B cell (primary cell): ENCODE measurements around the gene ARMC5. TPM values are rescaled to one million over a fixed set of nuclear protein-coding genes. Genes with fewer than 3 reads are reported as not detected.
A peak's percentile ranks its signal among the peaks of the same experiment; 100 is the strongest.

Experiments used
- ATAC-seq: fragments of 200-7000 bp; cut with Tn5 transposase; one replicate; pipeline ENCODE4 v1.10.0; 2021; ENCODE audit warnings: low read depth, mild to moderate bottlenecking, moderate number of reproducible peaks, moderate library complexity
- CTCF ChIA-PET: fragments of 350-600 bp; sonication (Branson Sonifier 250); formaldehyde crosslinking; loops from one replicate; lab custom pipeline; 2021; ENCODE audit warnings: antibody characterized with exemption, inconsistent platforms; lab: Charles Lee
- POLR2A ChIA-PET: fragments of 350-600 bp; sonication (Branson Sonifier 250); formaldehyde crosslinking; loops from one replicate; lab custom pipeline; 2021; ENCODE audit warnings: antibody characterized with exemption; lab: Charles Lee
- DNase-seq: peaks from one replicate; pipeline ENCODE4 v3.0.0; 2013
- H2AFZ ChIP-seq: 2 replicates; pipeline ENCODE4 v1.6.1; 2012; ENCODE audit warnings: mild to moderate bottlenecking, low read depth, low read length; ENCODE audit not compliant: insufficient read depth, poor library complexity, severe bottlenecking
- H3K27ac ChIP-seq, 2 donors: 1 replicate in 1 of 2; 2 replicates in 1 of 2; pipeline ENCODE4 v1.5.1; 2012 to 2013; ENCODE audit warnings: low read length in 2 of 2, mild to moderate bottlenecking in 2 of 2, moderate library complexity in 1 of 2
- H3K27me3 ChIP-seq, 4 experiments: fragments of 200-600 bp in 1 of 4; sonication (generic) in 1 of 4; replicated peaks in 1 of 4; 1 replicate in 2 of 4; 2 replicates in 2 of 4; pipeline versions ENCODE4 v1.6.1 to v1.7.0; 2013 to 2016; ENCODE audit warnings: low read length in 3 of 4, mild to moderate bottlenecking in 2 of 4, mixed read lengths in 1 of 4, moderate library complexity in 1 of 4; ENCODE audit not compliant: insufficient read depth in 4 of 4, control insufficient read depth in 3 of 4; ENCODE audit errors: control extremely low read depth in 1 of 4
- H3K36me3 ChIP-seq, 2 experiments: replicated peaks in 1 of 2; 1 replicate in 1 of 2; 2 replicates in 1 of 2; pipeline versions ENCODE4 v1.6.1 to v1.7.1; 2013; ENCODE audit warnings: low read length in 1 of 2; ENCODE audit not compliant: insufficient read depth in 2 of 2, control insufficient read depth in 1 of 2; ENCODE audit errors: control extremely low read depth in 1 of 2, extremely low read depth in 1 of 2
- H3K4me1 ChIP-seq, 2 donors: fragments of 200-600 bp in 1 of 2; sonication (generic) in 1 of 2; 1 replicate in 1 of 2; 2 replicates in 1 of 2; pipeline versions ENCODE4 v1.5.1 to v1.6.1; 2013 to 2017; ENCODE audit warnings: low read length in 2 of 2; ENCODE audit not compliant: control insufficient read depth in 2 of 2, insufficient read depth in 2 of 2
- H3K4me2 ChIP-seq: replicated peaks from 2 replicates; pipeline ENCODE3; 2012; ENCODE audit warnings: mild to moderate bottlenecking, low read depth, low read length; ENCODE audit not compliant: poor library complexity, severe bottlenecking
- H3K4me3 ChIP-seq, 5 experiments: fragments of 200-600 bp in 1 of 5; sonication (generic) in 1 of 5; 1 replicate in 3 of 5; 2 replicates in 2 of 5; pipeline versions ENCODE4 v1.5.1 to v1.7.0; 2011 to 2016; ENCODE audit warnings: low read length in 4 of 5, mild to moderate bottlenecking in 4 of 5, low read depth in 2 of 5, control low read depth in 1 of 5, moderate library complexity in 1 of 5; ENCODE audit not compliant: insufficient read depth in 1 of 5; ENCODE audit errors: control extremely low read depth in 1 of 5, extremely low read depth in 1 of 5
- H3K79me2 ChIP-seq: fragments of 200-600 bp; sonication (generic); one replicate; pipeline ENCODE4 v1.6.0; 2016; ENCODE audit warnings: low read length; ENCODE audit not compliant: control insufficient read depth, insufficient read depth
- H3K9ac ChIP-seq: fragments of 200-600 bp; sonication (generic); 2 replicates; pipeline ENCODE4 v1.6.1; 2017; ENCODE audit warnings: mild to moderate bottlenecking, low read length, moderate library complexity
- H3K9me3 ChIP-seq, 3 donors: one replicate each; pipeline versions ENCODE4 v1.6.1 to v1.7.1; 2013; ENCODE audit warnings: low read length in 2 of 3; ENCODE audit not compliant: control insufficient read depth in 2 of 3, insufficient read depth in 1 of 3; ENCODE audit errors: control extremely low read depth in 1 of 3
- H4K20me1 ChIP-seq: 2 replicates; pipeline ENCODE4 v1.6.0; 2012; ENCODE audit warnings: mild to moderate bottlenecking, low read length; ENCODE audit not compliant: insufficient read depth, control insufficient read depth, poor library complexity, severe bottlenecking
- H3K27ac Mint-ChIP-seq: one replicate; pipeline ENCODE4 v1.8.0; 2021; ENCODE audit warnings: mixed read lengths
- H3K27me3 Mint-ChIP-seq: one replicate; pipeline ENCODE4 v1.8.0; 2021; ENCODE audit warnings: mixed read lengths
- H3K4me1 Mint-ChIP-seq: one replicate; pipeline ENCODE4 v1.8.0; 2021; ENCODE audit warnings: mixed read lengths
- H3K4me3 Mint-ChIP-seq: one replicate; pipeline ENCODE4 v1.8.0; 2021; ENCODE audit warnings: mixed read lengths
- H3K9me3 Mint-ChIP-seq: one replicate; pipeline ENCODE4 v1.8.0; 2022; ENCODE audit warnings: mixed read lengths; ENCODE audit not compliant: insufficient read depth
- EZH2 ChIP-seq: IDR thresholded peaks from 2 replicates; pipeline ENCODE4 v1.6.1; 2012; ENCODE audit warnings: borderline replicate concordance, low read depth, mild to moderate bottlenecking, moderate library complexity, low read length; ENCODE audit not compliant: insufficient read depth, poor library complexity, severe bottlenecking
- WGBS: methylation state at CpG from one replicate; pipeline ENCODE4 v1.1.5; 2013; ENCODE audit warnings: missing lambda C conversion rate; ENCODE audit not compliant: insufficient coverage; 5-methylcytosine and 5-hydroxymethylcytosine counted together
- intact Hi-C: fragments of 100-400 bp; cut with micrococcal nuclease; formaldehyde crosslinking; loops from one replicate; pipeline ENCODE4 v1.10.0; 2022
- polyA plus RNA-seq: library from polyadenylated mRNA; depleted of rRNA; stranded (reverse); fragments of >200 nt; gene quantifications from 2 replicates; pipeline ENCODE4 v1.2.3, GENCODE V29; 2012
- total RNA-seq, 2 donors: library from RNA; stranded (reverse); fragments of 120-200 nt in 1 of 2; gene quantifications; 1 replicate in 1 of 2; 2 replicates in 1 of 2; pipeline versions ENCODE4 v1.2.3 to v1.2.4, GENCODE V29; 2013 to 2022
- TF ChIP-seq, protein P1 (sequence below): fragments of 200-600 bp; IDR thresholded peaks from one replicate; pipeline ENCODE4 v1.8.0; 2022; ENCODE audit warnings: antibody characterized with exemption, mild to moderate bottlenecking

The ARMC5 gene
- total and polyA plus RNA-seq, 2 donors (not counting 1 experiment from before 2014, with no cell fraction given) = 11.7 to 15.4 TPM

DNA sequence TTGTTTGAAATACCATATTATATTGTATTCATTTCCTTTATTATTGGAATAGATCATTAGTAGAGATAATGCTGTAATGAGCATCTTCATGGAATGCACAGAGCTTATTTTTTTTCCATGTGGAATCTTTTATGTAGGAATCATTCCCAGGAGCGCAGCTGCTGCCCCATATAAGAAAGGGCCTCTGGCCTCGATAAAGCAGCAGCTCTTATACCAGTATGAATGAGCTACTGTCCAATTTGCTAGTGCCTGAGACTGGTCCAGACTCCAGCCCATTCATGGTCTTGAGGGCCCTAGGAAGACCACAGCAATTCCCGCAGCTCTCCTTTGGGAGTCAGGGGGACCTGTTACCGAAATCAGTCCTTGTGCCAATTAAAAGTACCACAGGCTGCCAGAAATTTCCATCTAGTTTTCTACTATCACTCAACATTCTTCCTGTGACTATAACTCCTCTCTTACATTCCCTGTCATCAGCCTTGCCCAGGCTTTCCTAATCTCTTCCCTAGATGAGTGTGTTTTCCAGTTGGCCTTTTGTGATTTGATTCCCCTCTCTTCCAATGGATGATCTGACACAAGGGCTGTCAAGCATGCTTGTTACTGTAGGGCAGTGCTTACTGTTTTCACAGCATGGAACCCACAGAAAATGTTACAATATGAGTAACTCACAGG, 18.7 kb upstream of the ARMC5 start:
- Histone ChIP-seq H3K4me1 (peaks cover 11 to 12% of the 10 kb centered on the region in 2 donors), H3K4me2 (no peak overlapping the region), H2AFZ (no peak overlapping the region), H3K4me3 (no peak overlapping the region), H3K79me2 (no peaks in the 10 kb centered on the region), H3K36me3 (no peaks in the 10 kb centered on the region), H4K20me1 (no peaks in the 10 kb centered on the region), H3K9ac (no peak overlapping the region), H3K27me3 (peaks cover 0 to 6% (median 2%) of the 10 kb centered on the region in 4 experiments), H3K27ac (no peak overlapping the region), H3K9me3 (no peaks in the 10 kb centered on the region)
- peaks cover 3% of the 10 kb centered on the region for H3K27me3 Mint-ChIP-seq
- ChIA-PET CTCF (interaction anchor here (0.6 to 1.3 kb wide), 2 partner anchors 282 to 456 kb away, joined by 3 to 4 read pairs; partner anchors contain the start of gene HSD3B7), POLR2A (interaction anchor here (0.5 kb wide), 1 partner anchor 710 kb away, joined by 5 read pairs; no protein-coding TSS in a partner anchor)
- no peaks in the 10 kb centered on the region for H3K9me3 Mint-ChIP-seq
- no peak overlapping the region for H3K27ac Mint-ChIP-seq
- TF ChIP-seq, protein P1, sequence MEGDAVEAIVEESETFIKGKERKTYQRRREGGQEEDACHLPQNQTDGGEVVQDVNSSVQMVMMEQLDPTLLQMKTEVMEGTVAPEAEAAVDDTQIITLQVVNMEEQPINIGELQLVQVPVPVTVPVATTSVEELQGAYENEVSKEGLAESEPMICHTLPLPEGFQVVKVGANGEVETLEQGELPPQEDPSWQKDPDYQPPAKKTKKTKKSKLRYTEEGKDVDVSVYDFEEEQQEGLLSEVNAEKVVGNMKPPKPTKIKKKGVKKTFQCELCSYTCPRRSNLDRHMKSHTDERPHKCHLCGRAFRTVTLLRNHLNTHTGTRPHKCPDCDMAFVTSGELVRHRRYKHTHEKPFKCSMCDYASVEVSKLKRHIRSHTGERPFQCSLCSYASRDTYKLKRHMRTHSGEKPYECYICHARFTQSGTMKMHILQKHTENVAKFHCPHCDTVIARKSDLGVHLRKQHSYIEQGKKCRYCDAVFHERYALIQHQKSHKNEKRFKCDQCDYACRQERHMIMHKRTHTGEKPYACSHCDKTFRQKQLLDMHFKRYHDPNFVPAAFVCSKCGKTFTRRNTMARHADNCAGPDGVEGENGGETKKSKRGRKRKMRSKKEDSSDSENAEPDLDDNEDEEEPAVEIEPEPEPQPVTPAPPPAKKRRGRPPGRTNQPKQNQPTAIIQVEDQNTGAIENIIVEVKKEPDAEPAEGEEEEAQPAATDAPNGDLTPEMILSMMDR = no peak
- TF ChIP-seq EZH2 = no peak
- no peak overlapping the region for H3K4me3 Mint-ChIP-seq
- peaks cover 19% of the 10 kb centered on the region for H3K4me1 Mint-ChIP-seq
- intact Hi-C loops = loop anchor here (5.0 kb wide), 1 partner anchor 238 kb away; the partner anchor contains the start of gene PYCARD
- DNase-seq (no peak), ATAC-seq (no peak)
- WGBS = 98% methylated on average over 4 of the region's 4 CpGs

DNA sequence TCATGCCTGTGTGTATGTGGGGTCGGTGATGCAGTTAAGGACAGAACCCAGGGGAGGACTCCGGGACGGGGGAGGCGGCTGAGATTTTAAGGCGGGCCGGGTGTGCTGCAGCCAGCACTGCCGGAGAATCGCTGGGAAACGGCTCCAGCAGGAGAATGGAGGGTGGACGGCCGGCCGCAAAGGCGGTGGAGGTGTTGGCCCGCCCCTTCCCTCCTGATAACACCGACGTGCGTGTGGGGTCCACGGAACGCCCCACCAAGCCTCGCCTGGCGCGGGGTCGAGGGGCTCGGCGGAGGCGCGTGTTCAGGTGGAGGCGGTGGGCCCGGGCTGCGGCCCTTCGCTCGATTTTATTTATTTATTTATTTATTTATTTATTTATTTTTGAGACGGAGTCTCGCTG, 17.3 kb upstream of the ARMC5 start:
- H3K4me3 ChIP-seq = peak overlapping the region in 1 of 5 experiments; percentile 71
- POLR2A ChIA-PET = interaction anchor here (0.6 to 0.9 kb wide), 3 partner anchors 262 to 447 kb away, joined by 3 to 4 read pairs (median 3); partner anchors contain the start of gene FUS

More for the DNA sequence above, 17.3 kb upstream of the ARMC5 start:
- ATAC-seq (no peak), DNase-seq (no peak)
- Histone ChIP-seq H3K4me2 (peak overlapping the region; percentile 100), H3K27ac (no peak overlapping the region), H3K36me3 (no peaks in the 10 kb centered on the region), H4K20me1 (no peaks in the 10 kb centered on the region), H3K9me3 (no peaks in the 10 kb centered on the region), H2AFZ (peak overlapping the region; percentile 98), H3K79me2 (no peaks in the 10 kb centered on the region), H3K4me1 (peaks cover 11 to 12% of the 10 kb centered on the region in 2 donors), H3K9ac (no peak overlapping the region), H3K27me3 (peaks cover 0 to 6% (median 2%) of the 10 kb centered on the region in 4 experiments)
- no peaks in the 10 kb centered on the region for H3K9me3 Mint-ChIP-seq
- WGBS = 79% methylated on average over 15 of the region's 34 CpGs
- CTCF ChIA-PET = interaction anchor here (0.6 to 4.9 kb wide), 12 partner anchors 10 to 597 kb away, joined by 3 to 63 read pairs (median 6); partner anchors contain the start of genes ARMC5 and HSD3B7
- peak overlapping the region; percentile 82 for H3K4me3 Mint-ChIP-seq
- intact Hi-C loops = loop anchor here (2.0 to 5.0 kb wide), 3 partner anchors 17 to 240 kb away; partner anchors contain the start of genes ARMC5 and PYCARD
- H3K27me3 Mint-ChIP-seq = peaks cover 3% of the 10 kb centered on the region
- peaks cover 19% of the 10 kb centered on the region for H3K4me1 Mint-ChIP-seq
- H3K27ac Mint-ChIP-seq = no peak overlapping the region
- TF ChIP-seq EZH2 = no peak
- TF ChIP-seq, protein P1 = no peak
